Gastroesophageal sphincter (tissue), 4 donors: ENCODE results near the gene MYCL. TPM values are rescaled to one million over a fixed set of nuclear protein-coding genes. Genes with fewer than 3 reads are reported as not detected.

ENCODE experiments used
- ATAC-seq: fragments of 150-250 bp; one replicate; pipeline ENCODE4 v1.9.1; 2016; ENCODE audit warnings: mild to moderate bottlenecking, moderate library complexity
- H3K27ac ChIP-seq, 4 donors: fragments of 200-600 bp; sonication (generic) in 3 of 4; 1 replicate in 3 of 4; 2 replicates in 1 of 4; pipeline ENCODE4 v1.5.1; 2016 to 2019
- H3K27me3 ChIP-seq: fragments of 200-600 bp; sonication (generic); one replicate; pipeline ENCODE4 v1.5.1; 2019
- H3K36me3 ChIP-seq, 2 donors: fragments of 200-600 bp; sonication (generic); one replicate each; pipeline ENCODE4 v1.5.1; 2019; ENCODE audit warnings: control low read depth in 1 of 2
- H3K4me1 ChIP-seq, 3 donors: fragments of 200-600 bp; sonication (generic); 1 replicate in 2 of 3; 2 replicates in 1 of 3; pipeline ENCODE4 v1.5.1; 2016 to 2019; ENCODE audit warnings: control low read depth in 2 of 3
- H3K4me3 ChIP-seq, 2 donors: fragments of 200-600 bp; sonication (generic); one replicate each; pipeline ENCODE4 v1.5.1; 2019; ENCODE audit warnings: mild to moderate bottlenecking in 1 of 2, moderate library complexity in 1 of 2
- H3K9me3 ChIP-seq, 3 donors: fragments of 200-600 bp; sonication (generic); one replicate each; pipeline ENCODE4 v1.5.1; 2017 to 2019; ENCODE audit warnings: control low read depth in 2 of 3
- CTCF ChIP-seq, 4 experiments: fragments of 200-600 bp in 2 of 4; fragments of 450-650 bp in 2 of 4; sonication (generic) in 1 of 4; IDR thresholded peaks; one replicate each; pipeline ENCODE4 v1.5.1; 2017 to 2019; ENCODE audit warnings: antibody characterized with exemption in 4 of 4, mild to moderate bottlenecking in 2 of 4, moderate library complexity in 2 of 4
- EP300 ChIP-seq: sonication (generic); formaldehyde crosslinking; IDR thresholded peaks from one replicate; pipeline ENCODE4 v1.6.1; 2017; ENCODE audit warnings: antibody characterized with exemption, mild to moderate bottlenecking
- POLR2A ChIP-seq, 2 donors: fragments of 450-650 bp; IDR thresholded peaks; one replicate each; pipeline ENCODE4 v1.6.1; 2017; ENCODE audit warnings: antibody characterized with exemption in 2 of 2, mild to moderate bottlenecking in 2 of 2, moderate library complexity in 1 of 2
- POLR2AphosphoS5 ChIP-seq: sonication (generic); formaldehyde crosslinking; IDR thresholded peaks from one replicate; pipeline ENCODE4 v1.6.1; 2017; ENCODE audit warnings: antibody characterized with exemption
- WGBS, 2 donors: methylation state at CpG; one replicate each; pipeline ENCODE4 v1.1.5; 2018; ENCODE audit warnings: low coverage in 1 of 2; 5-methylcytosine and 5-hydroxymethylcytosine counted together
- total RNA-seq, 4 donors: library from RNA; depleted of rRNA; stranded (reverse); fragments of >200 nt; gene quantifications; one replicate each; pipeline ENCODE4 v1.1.0, GENCODE V29; 2016

The MYCL gene
- total RNA-seq, 4 donors from 2014 or later = 0.27 to 1.2 (median 0.69) TPM; not detected in 1

DNA sequence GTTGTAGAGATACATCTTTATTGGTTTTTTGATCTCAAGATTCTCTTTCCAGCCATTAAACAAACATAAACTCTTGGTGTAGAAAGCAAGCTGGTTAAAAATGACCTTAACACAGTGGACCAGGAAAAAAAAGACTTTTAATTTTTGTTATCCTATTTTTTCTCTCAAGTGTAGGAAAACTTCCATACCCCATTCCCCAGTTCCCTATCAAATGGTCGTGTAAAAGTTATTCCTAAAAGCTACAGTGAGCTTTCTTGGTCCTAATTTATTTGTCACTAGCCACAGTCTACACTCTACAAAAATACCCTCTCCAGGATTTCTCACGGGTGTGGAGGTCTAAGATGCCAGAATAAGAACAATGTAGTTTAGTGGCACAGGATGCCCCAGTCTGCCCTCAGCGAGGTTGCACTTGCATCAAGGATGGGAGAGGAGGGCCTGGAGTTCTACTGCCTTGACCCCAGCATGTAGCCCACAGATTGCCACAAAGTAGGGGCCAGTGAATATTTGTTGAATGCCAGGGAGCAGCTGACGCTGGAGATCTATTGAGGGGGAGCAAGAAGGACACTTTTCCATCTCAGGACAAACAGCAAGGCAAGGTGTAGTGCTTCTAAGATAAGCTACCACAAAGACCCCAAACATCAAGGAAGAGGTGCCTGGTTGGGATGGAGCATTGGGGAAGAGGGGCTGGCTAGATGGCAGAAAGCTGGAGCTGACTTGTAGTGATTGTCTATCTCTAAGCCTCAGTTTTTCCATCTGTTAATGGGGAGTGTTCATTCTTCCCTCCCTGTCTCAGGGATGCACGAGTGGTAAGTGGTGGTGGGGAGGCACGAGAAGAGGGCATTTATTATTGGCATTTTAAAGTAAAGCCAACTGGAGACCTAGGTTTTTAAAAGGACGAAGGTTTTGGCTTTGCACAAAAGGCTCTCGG lies 1.8 kb downstream of the MYCL start:
- H3K36me3 ChIP-seq = no peaks in the 10 kb centered on the region
- peaks cover 0 to 25% (median 16%) of the 10 kb centered on the region in 3 donors for H3K4me1 ChIP-seq
- H3K4me3 ChIP-seq = no peak overlapping the region
- H3K27ac ChIP-seq = no peak overlapping the region
- H3K9me3 ChIP-seq = no peaks in the 10 kb centered on the region
- 84 to 88% methylated on average over 5 to 6 of the region's 8 CpGs for WGBS, 2 donors
- TF ChIP-seq EP300 = no peak
- no peak for TF ChIP-seq POLR2A (IDR thresholded peaks at IDR 0.05)
- TF ChIP-seq CTCF (IDR thresholded peaks at IDR 0.05) = no peak
- no peak for TF ChIP-seq POLR2AphosphoS5
- H3K27me3 ChIP-seq = peaks cover 64% of the 10 kb centered on the region
- ATAC-seq = no peak

GRCh38 chr1:39898648-39899603 lies 2.8 kb downstream of the MYCL start:
- Histone ChIP-seq H3K4me3 (no peak overlapping the region), H3K9me3 (no peaks in the 10 kb centered on the region), H3K27ac (no peak overlapping the region), H3K36me3 (no peaks in the 10 kb centered on the region), H3K27me3 (peaks cover 57% of the 10 kb centered on the region), H3K4me1 (peaks cover 0 to 25% (median 16%) of the 10 kb centered on the region in 3 donors)
- no peak for ATAC-seq
- TF ChIP-seq EP300 (no peak), CTCF (IDR thresholded peaks at IDR 0.05) (no peak), POLR2AphosphoS5 (no peak), POLR2A (IDR thresholded peaks at IDR 0.05) (no peak)
- WGBS, 2 donors = 60 to 84% methylated on average over 10 to 12 of the region's 14 CpGs

- TF ChIP-seq POLR2AphosphoS5 (no peak), EP300 (no peak), POLR2A (IDR thresholded peaks at IDR 0.05) (no peak), CTCF (IDR thresholded peaks at IDR 0.05) (no peak)
- Histone ChIP-seq H3K27ac (no peak overlapping the region), H3K27me3 (peaks cover 49% of the 10 kb centered on the region), H3K36me3 (no peaks in the 10 kb centered on the region), H3K9me3 (no peaks in the 10 kb centered on the region), H3K4me3 (no peak overlapping the region), H3K4me1 (peaks cover 0 to 29% (median 16%) of the 10 kb centered on the region in 3 donors)
- 52 to 86% methylated on average over 1 to 3 of the region's 3 CpGs for WGBS, 2 donors
- ATAC-seq = no peak
These were observed 3.5 kb downstream of the MYCL start for GRCh38 chr1:39898191-39898590.

- H3K36me3 ChIP-seq = no peaks in the 10 kb centered on the region
- no peaks in the 10 kb centered on the region for H3K9me3 ChIP-seq
- H3K27ac ChIP-seq = no peak overlapping the region
- peaks cover 38% of the 10 kb centered on the region for H3K27me3 ChIP-seq
- H3K4me3 ChIP-seq = no peak overlapping the region
- no peak for ATAC-seq
- 68 to 81% methylated on average over 7 to 11 of the region's 11 CpGs for WGBS, 2 donors
- H3K4me1 ChIP-seq = peaks cover 0 to 34% (median 10%) of the 10 kb centered on the region in 3 donors
- no peak for TF ChIP-seq POLR2AphosphoS5
- no peak for TF ChIP-seq CTCF (IDR thresholded peaks at IDR 0.05)
- TF ChIP-seq POLR2A (IDR thresholded peaks at IDR 0.05) = no peak
These were observed 4.6 kb downstream of the MYCL start for GRCh38 chr1:39896909-39897685.
